HepG2 (cell line): ENCODE data around the gene NR5A2. TPM values are rescaled to one million over a fixed set of nuclear protein-coding genes. Genes with fewer than 3 reads are reported as not detected.

Experiments used
- ATAC-seq: fragments of 200-7000 bp; cut with Tn5 transposase; 3 replicates; pipeline ENCODE4 v1.9.1; 2020; ENCODE audit warnings: mild to moderate bottlenecking, moderate library complexity
- BruUV-seq: library from RNA; stranded (reverse); fragments of 400-500 nt; replicated peaks from 2 replicates; lab custom pipeline; 2021; lab: Mats Ljungman, UMichigan
- CTCF ChIA-PET: fragments of 300-600 bp; formaldehyde crosslinking; extraction: SDS; loops from one replicate; lab custom pipeline; 2021; ENCODE audit warnings: low total read pairs, inconsistent platforms, low intra/inter-chr PET ratio; lab: Yijun Ruan, JAX
- POLR2A ChIA-PET: fragments of 350-600 bp; sonication (Branson Sonifier 250); formaldehyde crosslinking; loops from one replicate; lab custom pipeline; 2020; ENCODE audit warnings: antibody characterized with exemption, inconsistent platforms; lab: Yijun Ruan, JAX
- DNase-seq: peaks from one replicate; pipeline ENCODE4 v3.0.0-alpha.2; 2015; ENCODE audit warnings: low spot score
- FAIRE-seq: peaks from 3 replicates; lab custom pipeline; 2011; peaks lifted over from hg19 to GRCh38; lab: Jason Lieb, UNC
- H2AFZ ChIP-seq: one replicate; pipeline ENCODE4 v1.6.1; 2011; ENCODE audit warnings: low read length, inconsistent platforms
- H3K27ac ChIP-seq: fragments of 300-600 bp; 3 replicates; pipeline ENCODE4 v1.8.0; 2011; ENCODE audit warnings: mixed run types, mild to moderate bottlenecking, mixed read lengths, low read length, inconsistent platforms; ENCODE audit not compliant: insufficient read depth; ENCODE audit errors: extremely low read length
- H3K27me3 ChIP-seq, 2 experiments: fragments of 200-600 bp in 1 of 2; 2 replicates in 1 of 2; 3 replicates in 1 of 2; pipeline versions ENCODE4 v1.6.0 to v1.8.0; 2011; ENCODE audit warnings: low read length in 2 of 2, mild to moderate bottlenecking in 2 of 2, moderate library complexity in 2 of 2, inconsistent platforms in 1 of 2; ENCODE audit not compliant: insufficient read depth in 2 of 2, control insufficient read depth in 1 of 2
- H3K36me3 ChIP-seq, 2 experiments: fragments of 200-600 bp in 1 of 2; replicated peaks in 1 of 2; 2 replicates in 1 of 2; 3 replicates in 1 of 2; pipeline versions ENCODE4 v1.5.1 to v1.8.0; 2011; ENCODE audit warnings: low read length in 2 of 2, inconsistent platforms in 1 of 2; ENCODE audit not compliant: insufficient read depth in 2 of 2, control insufficient read depth in 1 of 2
- H3K4me1 ChIP-seq: 2 replicates; pipeline ENCODE4 v1.5.1; 2012; ENCODE audit warnings: low read length, inconsistent platforms; ENCODE audit not compliant: insufficient read depth
- H3K4me2 ChIP-seq: 2 replicates; pipeline ENCODE4 v1.6.0; 2011; ENCODE audit warnings: low read depth, low read length, inconsistent platforms
- H3K4me3 ChIP-seq, 3 experiments: fragments of 200-600 bp in 1 of 3; sonication (generic), shearing (Covaris generic) in 1 of 3; replicated peaks in 1 of 3; 2 replicates each; pipeline ENCODE4 v1.5.1; 2011 to 2016; ENCODE audit warnings: low read length in 3 of 3, inconsistent platforms in 2 of 3, low read depth in 2 of 3, mild to moderate bottlenecking in 2 of 3, control low read depth in 1 of 3, mixed read lengths in 1 of 3; ENCODE audit not compliant: insufficient read depth in 1 of 3
- H3K79me2 ChIP-seq: one replicate; pipeline ENCODE4 v1.6.1; 2011; ENCODE audit warnings: low read length, inconsistent platforms; ENCODE audit not compliant: insufficient read depth
- H3K9ac ChIP-seq: 2 replicates; pipeline ENCODE4 v1.6.0; 2011; ENCODE audit warnings: mild to moderate bottlenecking, low read depth, low read length, inconsistent platforms; ENCODE audit not compliant: insufficient read depth
- H3K9me3 ChIP-seq: 2 replicates; pipeline ENCODE4 v1.5.1; 2012; ENCODE audit warnings: mild to moderate bottlenecking, low read length
- H4K20me1 ChIP-seq: 2 replicates; pipeline ENCODE4 v1.6.0; 2011; ENCODE audit warnings: inconsistent platforms, mild to moderate bottlenecking, low read length, moderate library complexity; ENCODE audit not compliant: insufficient read depth
- BRCA1 ChIP-seq: sonication (generic); formaldehyde crosslinking; IDR thresholded peaks from 2 replicates; pipeline ENCODE4 v1.4.0; 2020; ENCODE audit warnings: missing genetic modification reagents
- CHD4 ChIP-seq: fragments of 200-600 bp; sonication (generic); IDR thresholded peaks from 2 replicates; pipeline ENCODE4 v1.7.0; 2017; ENCODE audit warnings: mild to moderate bottlenecking, low read length, borderline replicate concordance
- DPF2 ChIP-seq: sonication (generic); formaldehyde crosslinking; IDR thresholded peaks from 2 replicates; pipeline ENCODE4 v1.4.0; 2020; ENCODE audit warnings: mild to moderate bottlenecking, low read depth, missing genetic modification reagents, borderline replicate concordance
- PRPF4 ChIP-seq: fragments of 200-400 bp; formaldehyde crosslinking; IDR thresholded peaks from 2 replicates; pipeline ENCODE4 v1.6.1; 2016; ENCODE audit warnings: low read length, low read depth; ENCODE audit not compliant: poor library complexity, severe bottlenecking
- TEAD2 ChIP-seq: sonication (generic); formaldehyde crosslinking; IDR thresholded peaks from 2 replicates; pipeline ENCODE4 v1.9.0; 2021; ENCODE audit warnings: missing genetic modification reagents
- ZBTB25 ChIP-seq: IDR thresholded peaks from 2 replicates; pipeline ENCODE4 v1.6.1; 2018; ENCODE audit warnings: missing genetic modification reagents
- ZNF510 ChIP-seq: sonication (generic); formaldehyde crosslinking; IDR thresholded peaks from 2 replicates; pipeline ENCODE4 v1.4.0; 2020; ENCODE audit warnings: low read depth, mild to moderate bottlenecking, missing genetic modification reagents
- ZNF816 ChIP-seq: sonication (generic); formaldehyde crosslinking; IDR thresholded peaks from 2 replicates; pipeline ENCODE4 v1.8.0; 2022; ENCODE audit warnings: missing genetic modification reagents, mild to moderate bottlenecking, borderline replicate concordance
- WGBS: methylation state at CpG from one replicate; pipeline ENCODE4 v1.1.6; 2017; ENCODE audit warnings: low lambda C conversion rate; 5-methylcytosine and 5-hydroxymethylcytosine counted together
- in situ Hi-C: cut with HindIII; loops from 2 replicates; pipeline ENCODE4 v1.10.0; 2017; ENCODE audit warnings: low pct_unique_long_range_greater_than_20kb; ENCODE audit not compliant: extremely low pct_ligation_motif_present
- intact Hi-C: fragments of 100-400 bp; cut with micrococcal nuclease; formaldehyde crosslinking; loops from one replicate; pipeline ENCODE4 v1.10.0; 2022; ENCODE audit not compliant: unreplicated experiment
- polyA plus RNA-seq, 8 experiments: library from polyadenylated mRNA; depleted of rRNA in 3 of 8; stranded (reverse) in 7 of 8; unstranded in 1 of 8; fragments of >200 nt; fragmentation: Illumina TruSeq in 4 of 8; extraction: Trizol in 4 of 8; gene quantifications; 2 replicates each; pipeline versions ENCODE4 v1.2.1 to v1.2.3, GENCODE V29; 2011 to 2016; ENCODE audit warnings: low read depth in 4 of 8, missing spikeins in 1 of 8, mixed read lengths in 1 of 8; ENCODE audit not compliant: insufficient read depth in 1 of 8
- total RNA-seq, 5 experiments: library from RNA; depleted of rRNA; stranded (reverse); fragments of >200 nt; fragmentation: Illumina TruSeq; extraction: Trizol; gene quantifications; 2 replicates each; pipeline ENCODE4 v1.2.3, GENCODE V29; 2016; ENCODE audit warnings: low read depth in 1 of 5
- TF ChIP-seq, protein P1 (sequence below): sonication (generic); formaldehyde crosslinking; IDR thresholded peaks from 2 replicates; pipeline ENCODE4 v1.9.0; 2021; ENCODE audit warnings: missing genetic modification reagents, mild to moderate bottlenecking, borderline replicate concordance

NR5A2 gene
- total and polyA plus RNA-seq, 2 of the 13 experiments (the other 11 are each of a cell fraction or from before 2014, with no cell fraction given) = 0.24 to 2.8 TPM

DNA sequence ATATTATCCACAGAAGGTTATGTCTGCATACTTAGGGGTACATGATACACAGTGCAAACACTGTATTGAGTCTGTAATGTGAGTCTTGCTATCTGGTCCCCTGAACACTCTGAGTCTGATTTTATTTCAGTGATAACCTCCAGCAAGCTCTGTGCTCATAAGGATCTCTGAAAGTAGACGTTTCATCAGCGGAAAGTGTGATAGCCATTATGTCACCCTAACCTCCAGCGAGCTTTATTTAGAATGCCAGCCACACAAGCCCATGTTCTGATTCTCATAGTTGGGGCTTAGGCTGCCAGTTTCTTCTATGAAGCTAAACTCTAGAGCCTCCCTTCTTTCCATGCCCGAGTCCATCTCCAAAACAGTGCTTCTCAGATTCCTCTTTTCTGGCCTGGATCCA is 3.3 kb downstream of the NR5A2 start:
- Histone ChIP-seq H3K79me2 (no peaks in the 10 kb centered on the region), H2AFZ (no peak overlapping the region), H3K9me3 (no peaks in the 10 kb centered on the region), H3K4me2 (no peak overlapping the region), H4K20me1 (no peaks in the 10 kb centered on the region), H3K27me3 (peaks cover 2 to 32% of the 10 kb centered on the region in 2 experiments), H3K9ac (no peak overlapping the region), H3K4me3 (no peak overlapping the region), H3K27ac (no peak overlapping the region), H3K36me3 (no peaks in the 10 kb centered on the region), H3K4me1 (peaks cover 24% of the 10 kb centered on the region)
- 76% methylated on average over 4 of the region's 4 CpGs for WGBS
- in situ Hi-C loops (no loop called here), intact Hi-C loops (no loop called here)
- BruUV-seq = no TSS peak
- POLR2A ChIA-PET = no interaction called here
- no peak for DNase-seq
- TF ChIP-seq, protein P1, sequence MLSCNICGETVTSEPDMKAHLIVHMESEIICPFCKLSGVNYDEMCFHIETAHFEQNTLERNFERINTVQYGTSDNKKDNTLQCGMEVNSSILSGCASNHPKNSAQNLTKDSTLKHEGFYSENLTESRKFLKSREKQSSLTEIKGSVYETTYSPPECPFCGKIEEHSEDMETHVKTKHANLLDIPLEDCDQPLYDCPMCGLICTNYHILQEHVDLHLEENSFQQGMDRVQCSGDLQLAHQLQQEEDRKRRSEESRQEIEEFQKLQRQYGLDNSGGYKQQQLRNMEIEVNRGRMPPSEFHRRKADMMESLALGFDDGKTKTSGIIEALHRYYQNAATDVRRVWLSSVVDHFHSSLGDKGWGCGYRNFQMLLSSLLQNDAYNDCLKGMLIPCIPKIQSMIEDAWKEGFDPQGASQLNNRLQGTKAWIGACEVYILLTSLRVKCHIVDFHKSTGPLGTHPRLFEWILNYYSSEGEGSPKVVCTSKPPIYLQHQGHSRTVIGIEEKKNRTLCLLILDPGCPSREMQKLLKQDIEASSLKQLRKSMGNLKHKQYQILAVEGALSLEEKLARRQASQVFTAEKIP = no peak
- no peak for TF ChIP-seq DPF2
- TF ChIP-seq ZBTB25 (CRISPR knock-in tag) = no peak
- no peak for TF ChIP-seq PRPF4
- no peak for TF ChIP-seq BRCA1 (CRISPR knock-in tag)
- no peak for TF ChIP-seq CHD4
- no peak for TF ChIP-seq ZNF816 (CRISPR knock-in tag)
- no peak for TF ChIP-seq ZNF510 (CRISPR knock-in tag)
- TF ChIP-seq TEAD2 = no peak
- CTCF ChIA-PET = no interaction called here
- FAIRE-seq = no peak
- ATAC-seq = no peak
